ENCODE data around the gene C1orf52.

Gene C1orf52

GRCh38 chr1:85229574-85230097 lies 29.8 kb downstream of the C1orf52 start:
- DNase-seq (ENCODE audit: low read depth), result no peak

GRCh38 chr1:85228972-85229371 lies 30.5 kb downstream of the C1orf52 start:
- no peak for DNase-seq (ENCODE audit: low read depth)

GRCh38 chr1:85225624-85226380 lies 33.7 kb downstream of the C1orf52 start:
- DNase-seq (ENCODE audit: low read depth), result no peak

GRCh38 chr1:85224734-85225623 lies 34.5 kb downstream of the C1orf52 start:
- no peak for DNase-seq (ENCODE audit: low read depth)

- DNase-seq (ENCODE audit: low read depth), result no peak
Observed at GRCh38 chr1:85224295-85224694, 35.2 kb downstream of the C1orf52 start.

- no peak for DNase-seq (ENCODE audit: low read depth)
Observed at GRCh38 chr1:85223334-85223733, 36.1 kb downstream of the C1orf52 start.

- no peak for DNase-seq (ENCODE audit: low read depth)
Observed at GRCh38 chr1:85220756-85221201, 38.7 kb downstream of the C1orf52 start.

- no peak for DNase-seq (ENCODE audit: low read depth)
Observed at GRCh38 chr1:85219853-85220610, 39.4 kb downstream of the C1orf52 start.

- no peak for DNase-seq (ENCODE audit: low read depth)
Observed at GRCh38 chr1:85216697-85217096, 42.8 kb downstream of the C1orf52 start.

GRCh38 chr1:85214654-85215053 lies 44.8 kb downstream of the C1orf52 start:
- no peak for DNase-seq (ENCODE audit: low read depth)

- no peak for DNase-seq (ENCODE audit: low read depth)
Observed at GRCh38 chr1:85208488-85208887, 51.0 kb downstream of the C1orf52 start.

- DNase-seq (ENCODE audit: low read depth), result no peak
Observed at GRCh38 chr1:85203573-85204171, 55.8 kb downstream of the C1orf52 start.

GRCh38 chr1:85202864-85203255 lies 56.6 kb downstream of the C1orf52 start:
- DNase-seq (ENCODE audit: low read depth), result no peak

- no peak for DNase-seq (ENCODE audit: low read depth)
Observed at GRCh38 chr1:85202092-85202863, 57.2 kb downstream of the C1orf52 start.

- DNase-seq (ENCODE audit: low read depth), result peak; percentile 57
Observed at GRCh38 chr1:85201340-85202091, 57.9 kb downstream of the C1orf52 start.

GRCh38 chr1:85200463-85201339 lies 58.8 kb downstream of the C1orf52 start, which contains the start of gene SYDE2:
SYDE2 (minus strand) TSS chr1:85201016; CDS start chr1:85200996, 20 bp downstream.
- DNase-seq (ENCODE audit: low read depth), result peak; percentile 66
